NCI-H526 (cell line): ENCODE data around the gene AMH.

Experiments
- DNase-seq, 2 experiments: peaks; one replicate each; lab custom pipeline; 2025; lab: John Stamatoyannopoulos, UW

The AMH gene

DNA sequence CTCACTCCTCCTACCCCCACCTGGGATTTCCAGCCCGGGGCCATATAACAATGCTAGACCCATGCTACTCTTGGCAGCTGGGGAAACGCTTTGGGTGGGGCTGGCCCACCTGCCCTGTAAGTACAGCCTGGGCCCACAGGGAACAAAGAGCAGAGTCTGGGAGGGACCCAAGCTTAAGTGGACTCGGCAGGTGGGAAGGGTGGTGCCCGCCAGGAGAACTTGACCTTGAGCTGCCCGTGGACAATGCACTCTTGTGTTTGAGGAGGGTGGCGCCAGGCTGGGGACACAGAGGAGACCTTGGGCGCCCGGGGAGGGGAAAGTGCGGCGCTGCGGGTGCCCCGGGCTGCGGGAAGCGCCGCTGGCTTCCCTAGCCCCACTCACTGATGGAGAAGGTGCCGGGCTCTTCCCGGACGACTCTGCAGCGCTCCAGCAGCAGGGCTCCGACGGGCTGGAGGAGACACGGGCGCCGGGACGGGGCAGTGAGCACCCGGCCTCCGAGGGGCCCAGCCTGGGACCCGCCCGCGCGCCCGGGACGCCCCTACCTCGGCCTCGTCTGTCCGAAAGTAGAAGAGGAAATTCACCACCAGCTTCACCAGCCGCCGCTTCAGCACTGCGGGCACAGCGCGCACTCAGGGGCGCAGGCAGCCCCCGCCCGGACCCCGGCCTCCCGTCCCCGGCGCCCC, 13.6 kb upstream of the AMH start:
- DNase-seq = peak in 1 of 2 experiments; percentile 56

DNA sequence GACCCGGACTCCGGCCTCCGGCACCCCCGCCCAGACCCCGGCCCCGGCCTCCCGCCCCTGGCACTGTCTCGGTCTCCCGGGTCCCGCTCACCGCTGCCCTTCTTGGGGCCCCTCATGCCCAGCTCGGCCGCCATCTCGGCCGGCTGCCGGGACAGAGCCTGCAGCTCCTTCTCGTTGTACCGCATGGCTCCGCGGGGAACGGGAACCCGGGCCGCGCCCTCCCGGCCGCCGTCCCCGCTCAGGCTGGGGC, 13.1 kb upstream of the AMH start:
- no peak for DNase-seq

DNA sequence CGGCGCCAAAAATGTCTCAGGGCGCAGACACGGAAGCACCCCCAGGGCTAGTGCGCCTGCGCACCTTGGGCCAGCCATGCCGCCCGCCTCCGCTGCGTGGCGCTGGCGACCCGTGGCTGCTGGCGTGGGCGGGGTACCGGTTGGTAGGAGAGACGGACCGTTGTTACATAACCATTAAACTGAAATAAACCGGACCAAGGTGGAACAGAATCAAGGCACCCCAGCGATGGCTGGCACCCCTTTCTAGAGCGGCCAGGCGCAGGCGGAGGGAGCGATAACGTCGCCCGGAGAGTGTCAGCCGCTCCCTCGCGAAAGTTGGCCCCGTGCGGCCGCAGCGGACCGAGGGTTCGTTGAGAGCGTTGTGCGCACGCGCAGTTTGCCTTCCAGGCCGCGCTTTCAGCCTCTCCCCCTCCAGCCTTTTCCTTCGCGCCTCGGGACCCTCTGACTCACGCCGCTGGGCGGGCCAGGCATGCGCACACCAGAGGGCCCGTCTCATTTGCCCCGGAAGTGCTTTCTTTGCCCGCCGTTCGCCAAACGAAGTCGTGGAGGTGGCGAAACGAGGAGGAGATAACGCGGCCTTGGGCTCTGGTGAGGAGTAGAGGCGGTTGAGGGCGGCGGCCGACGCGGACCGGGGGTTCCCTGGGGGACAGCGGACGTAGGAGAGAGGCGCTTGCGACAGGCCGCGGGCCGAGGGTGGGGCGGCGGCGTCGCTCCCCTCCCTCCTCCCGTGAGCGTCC, 12.6 kb upstream of the AMH start, which contains the start of the genes PLEKHJ1 and SF3A2:
Gene PLEKHJ1 (minus strand): TSS at position 16 of the 737 bp plus-strand sequence. CDS start 81 bp downstream, outside the sequence.
Gene SF3A2 (plus strand): TSS at position 511 of the 737 bp plus-strand sequence. CDS start 6,595 bp downstream, outside the sequence.
- peak; percentile 88 to 96 for DNase-seq

DNA sequence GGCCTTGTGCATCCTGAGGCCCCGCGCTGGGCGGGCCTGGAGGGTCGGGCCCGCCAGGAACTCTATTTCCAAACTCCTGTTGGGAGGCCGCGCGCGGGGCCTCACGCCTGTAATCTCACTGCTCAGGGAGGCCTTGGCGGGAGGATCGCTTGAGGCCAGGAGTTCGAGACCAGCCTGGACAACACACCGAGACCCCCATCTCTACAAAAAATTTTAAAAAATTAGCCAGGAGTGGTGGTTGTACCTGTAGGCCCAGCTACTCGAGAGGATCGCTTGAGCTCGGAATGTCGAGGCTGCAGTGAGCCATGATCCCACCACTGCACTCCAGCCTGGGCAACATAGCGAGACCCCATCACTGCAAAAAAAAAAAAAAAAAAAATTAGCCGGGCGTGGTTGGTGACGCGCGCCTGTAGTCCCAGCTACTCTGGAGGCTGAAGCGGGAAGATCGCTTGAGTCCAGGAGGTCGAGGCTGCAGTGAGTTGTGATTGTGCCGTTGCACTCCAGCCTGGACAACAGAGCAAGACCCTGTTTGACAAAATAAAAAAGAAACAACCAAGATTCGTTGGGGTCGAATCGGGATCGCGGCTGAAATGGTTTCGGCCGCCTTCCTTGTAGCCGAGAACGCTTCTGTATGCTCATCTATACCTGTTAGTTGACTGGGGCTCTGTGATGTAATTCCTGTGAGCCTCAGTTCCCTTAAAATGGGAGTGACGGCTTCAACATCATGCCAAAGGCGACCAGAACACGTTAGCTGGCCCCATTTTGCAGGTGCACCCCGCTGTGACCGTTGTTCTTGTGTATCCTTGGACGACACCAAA, 11.9 kb upstream of the AMH start:
- no peak for DNase-seq

DNA sequence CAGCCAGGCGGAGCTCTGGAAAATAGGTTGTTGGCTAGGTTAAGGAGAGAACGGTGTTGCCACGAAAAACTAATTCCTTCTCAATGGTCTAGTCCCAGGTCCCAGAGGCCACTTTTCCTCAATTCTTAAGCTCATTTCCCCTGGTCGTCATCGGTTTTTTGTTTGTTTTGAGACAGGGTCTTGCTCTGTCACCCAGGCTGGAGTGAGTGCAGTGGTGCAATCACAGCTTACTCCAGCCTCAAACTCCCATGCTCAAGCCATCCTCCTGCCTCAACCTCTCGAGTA, 11.3 kb upstream of the AMH start:
- DNase-seq = no peak

DNA sequence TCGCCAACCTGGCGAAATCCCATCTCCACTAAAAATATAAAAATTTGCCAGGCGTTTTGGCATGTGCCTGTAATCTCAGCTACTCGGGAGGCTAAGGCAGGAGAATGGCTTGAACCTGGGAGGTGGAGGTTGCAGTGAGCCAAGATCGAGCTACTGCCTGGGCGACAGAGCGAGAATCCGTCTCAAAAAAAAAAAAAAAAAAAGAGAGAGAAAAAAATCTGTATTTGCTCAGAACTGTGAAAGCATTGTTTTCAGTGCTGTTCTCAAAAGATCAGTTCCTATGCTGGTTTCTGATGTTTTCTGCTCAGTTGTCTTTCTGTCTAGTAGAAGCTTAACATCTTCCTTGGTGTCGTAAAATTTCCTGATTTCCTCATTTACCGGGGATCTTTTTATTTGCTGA, 9.9 kb upstream of the AMH start:
- no peak for DNase-seq

DNA sequence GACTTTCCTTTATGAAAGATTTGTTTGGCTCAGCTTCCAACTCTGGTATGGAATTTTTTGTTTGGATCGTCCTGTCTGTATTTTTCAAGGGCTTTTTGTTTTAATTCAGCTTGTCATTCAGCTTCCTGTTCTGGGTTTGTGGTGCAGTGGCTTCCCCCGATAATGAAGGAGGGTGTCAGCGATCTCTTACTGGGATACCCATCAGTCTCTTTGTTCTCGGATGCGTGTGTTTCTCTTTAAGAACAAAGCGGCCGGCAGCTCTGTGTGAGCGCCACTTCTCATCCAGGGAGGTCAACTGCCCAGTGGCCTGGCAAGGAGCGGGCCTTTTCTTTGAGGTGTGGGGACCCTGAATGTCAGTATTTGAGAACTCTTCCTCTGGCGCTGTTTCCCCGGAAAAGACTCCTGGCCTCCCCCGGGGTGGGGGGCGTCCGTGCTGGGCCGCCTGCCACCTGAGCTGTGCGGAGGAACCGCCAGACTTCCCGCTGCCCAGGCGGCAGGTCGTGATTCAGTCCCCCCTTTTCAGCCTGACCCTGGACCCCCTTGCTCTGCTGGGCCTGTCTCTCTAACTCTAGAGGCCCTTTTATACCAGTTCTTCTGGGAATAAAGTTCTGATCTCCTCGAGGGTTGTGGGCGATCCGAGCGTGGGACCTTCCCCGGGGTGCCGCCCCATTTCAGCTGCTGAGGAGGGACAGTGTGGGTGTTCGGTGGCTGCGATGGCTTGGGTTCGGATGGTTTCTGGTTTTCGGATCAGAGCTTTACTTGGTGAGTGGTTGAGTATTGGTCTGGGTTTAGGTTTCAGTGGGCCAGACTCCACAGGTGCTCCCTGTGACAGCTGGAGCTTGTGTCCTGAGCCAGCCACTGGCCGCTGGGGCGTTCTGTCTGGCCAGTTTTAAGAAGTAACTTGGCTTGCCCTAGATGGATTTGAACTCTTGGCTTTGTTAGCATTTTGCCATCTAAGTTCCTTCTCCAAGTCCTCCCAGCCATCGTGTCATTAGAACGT, 9.1 kb upstream of the AMH start:
- peak in 1 of 2 experiments; percentile 40 for DNase-seq

DNA sequence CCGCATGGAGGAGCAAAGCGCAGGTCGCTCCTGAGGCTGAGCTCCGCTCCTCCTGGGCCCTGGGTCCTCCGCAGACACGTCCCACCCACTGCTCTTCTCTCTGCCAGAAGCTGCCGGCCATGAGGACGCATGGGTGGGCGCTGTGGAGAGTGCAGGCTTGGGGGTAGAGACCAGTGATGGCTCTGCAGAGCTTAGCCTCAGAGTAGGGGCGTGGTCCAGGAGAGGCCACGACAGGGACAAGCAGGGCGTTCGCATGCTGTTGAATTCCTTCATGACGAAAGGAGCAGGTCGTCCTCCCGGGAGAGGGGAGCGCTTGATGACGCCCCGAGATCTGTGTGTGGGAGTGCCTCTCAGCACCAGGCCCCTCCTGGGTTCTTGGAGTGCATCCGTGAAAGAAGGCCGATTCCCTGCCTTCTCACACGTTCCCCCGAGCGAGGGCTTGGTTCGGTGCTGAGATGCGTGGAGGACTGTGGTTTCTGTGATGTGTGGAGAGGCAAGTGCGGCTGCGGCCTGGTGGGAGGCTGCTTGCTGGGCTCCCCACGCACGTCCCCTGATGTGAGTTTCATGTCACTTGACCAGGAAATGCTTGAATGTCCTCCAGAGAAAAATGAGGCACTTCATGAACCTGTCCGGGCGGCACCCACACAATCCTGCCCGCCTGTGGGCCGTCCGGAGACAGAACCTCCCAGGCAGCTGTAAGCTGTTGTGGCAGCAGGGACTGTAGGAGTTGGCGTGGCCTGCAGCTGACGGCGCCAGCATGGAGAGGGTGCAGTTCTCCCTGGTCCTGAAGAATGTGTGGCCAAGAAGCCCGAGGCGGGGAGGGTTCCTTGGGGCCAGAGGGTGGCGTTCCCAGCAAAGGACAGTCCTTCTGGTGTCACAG, 8.0 kb upstream of the AMH start:
- DNase-seq = no peak

DNA sequence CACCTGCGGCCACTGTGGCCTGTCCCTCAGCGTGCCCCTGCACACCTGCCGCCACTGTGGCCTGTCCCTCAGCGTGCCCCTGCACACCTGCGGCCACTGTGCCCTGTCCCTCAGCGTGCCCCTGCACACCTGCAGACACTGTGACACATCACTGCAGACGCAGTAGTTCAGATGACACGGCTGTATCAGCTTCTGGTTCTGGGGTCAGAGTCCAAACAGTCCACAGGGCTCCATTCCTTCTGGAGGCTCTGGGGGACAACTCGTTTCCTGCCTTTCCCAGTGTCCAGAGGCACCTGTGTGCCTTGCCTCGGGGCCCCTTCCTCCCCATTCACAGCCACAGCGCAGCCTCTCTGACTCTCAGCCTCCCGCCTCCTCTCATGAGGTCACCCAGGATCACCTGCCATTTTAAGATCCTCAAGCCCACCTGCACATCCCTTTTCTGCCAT, 7.0 kb upstream of the AMH start:
- DNase-seq = no peak

DNA sequence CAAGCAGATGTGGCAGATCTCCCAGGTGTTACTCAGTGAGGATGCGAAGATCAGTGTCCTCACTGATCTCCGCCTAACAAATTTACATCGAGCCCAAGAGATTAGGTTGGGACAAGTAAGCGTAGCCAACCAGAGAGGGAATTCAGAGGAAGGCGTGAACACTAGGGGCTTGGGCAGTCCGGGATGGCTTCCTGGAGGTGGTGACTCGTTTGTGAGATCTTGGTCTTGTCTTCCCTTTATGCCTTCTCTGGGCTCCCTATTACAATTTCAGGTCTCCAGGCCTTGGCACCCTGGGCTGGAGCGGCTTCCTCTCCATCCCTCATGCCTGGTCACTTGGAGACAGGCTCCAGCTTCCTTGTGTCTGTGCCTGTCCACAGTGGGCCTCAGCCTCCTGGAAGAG, 6.3 kb upstream of the AMH start:
- DNase-seq = no peak

DNA sequence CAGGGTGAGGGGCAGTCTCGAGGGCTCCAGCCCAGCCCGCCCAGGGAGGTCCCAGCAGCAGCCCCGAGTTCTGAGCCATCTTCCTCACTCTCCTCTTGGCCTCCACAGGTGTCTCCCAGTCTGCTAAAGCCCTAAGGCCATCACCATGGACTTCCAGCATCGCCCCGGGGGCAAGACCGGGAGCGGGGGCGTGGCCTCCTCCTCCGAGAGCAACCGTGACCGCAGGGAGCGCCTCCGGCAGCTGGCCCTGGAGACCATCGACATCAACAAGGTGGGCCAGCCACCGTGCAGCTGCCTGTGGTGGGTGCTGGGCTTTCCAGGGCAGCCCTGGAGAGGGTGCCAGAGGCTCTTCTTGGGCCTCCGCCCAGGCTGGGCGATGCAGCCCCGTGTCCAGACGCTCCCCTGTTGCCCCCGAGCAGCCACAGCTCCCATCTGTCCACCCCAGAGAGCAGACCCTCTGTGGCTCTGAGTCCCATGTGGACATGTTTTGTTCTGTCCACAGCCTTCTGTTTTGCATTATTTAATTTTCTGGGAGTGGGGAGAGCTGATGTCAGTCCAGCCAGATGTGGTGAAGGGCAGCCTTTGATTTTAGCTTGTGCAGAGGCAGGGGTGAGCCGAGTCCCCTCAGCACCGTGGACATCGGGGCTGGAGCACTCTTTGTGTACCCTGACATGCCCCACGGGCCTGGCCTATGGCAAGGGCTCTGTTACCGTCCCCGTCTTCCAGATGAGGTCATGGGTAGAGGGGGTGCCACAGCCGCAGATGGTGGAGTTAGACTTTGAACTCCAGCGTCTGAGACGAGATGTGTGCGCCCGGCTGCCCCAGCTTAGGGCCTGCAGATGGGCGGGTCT, 5.6 kb upstream of the AMH start:
- DNase-seq = no peak

DNA sequence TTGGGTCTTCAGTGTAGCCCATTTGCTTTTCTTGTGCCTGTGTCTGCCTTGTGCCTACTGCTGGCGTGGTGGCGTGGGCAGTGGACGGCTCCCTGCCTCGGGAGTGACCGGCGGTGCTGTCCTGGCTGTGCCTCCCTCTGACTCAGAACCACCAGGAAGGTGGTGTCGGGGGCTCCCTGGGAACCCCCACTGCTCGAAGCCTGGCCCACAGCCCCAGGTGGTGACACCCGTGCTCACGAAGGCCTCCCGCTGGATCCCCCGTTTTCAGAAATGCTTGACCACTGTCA, 5.1 kb upstream of the AMH start:
- DNase-seq = no peak

DNA sequence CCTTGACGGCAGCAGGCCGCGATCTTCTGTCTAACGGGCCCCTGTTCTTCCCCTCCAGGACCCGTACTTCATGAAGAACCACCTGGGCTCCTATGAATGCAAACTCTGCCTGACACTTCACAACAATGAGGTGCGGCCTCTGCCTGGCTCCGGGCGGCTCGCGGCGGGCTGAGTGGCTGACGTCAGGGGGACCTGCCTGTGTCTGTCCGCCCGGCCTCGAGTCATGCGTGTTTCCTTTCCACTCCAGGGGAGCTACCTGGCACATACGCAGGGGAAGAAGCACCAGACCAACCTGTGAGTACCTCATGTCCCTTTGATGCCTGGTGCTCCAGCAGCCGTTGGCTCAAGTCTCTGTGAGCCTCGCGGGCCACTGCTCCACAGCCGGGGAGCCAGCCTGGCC, 4.6 kb upstream of the AMH start:
- DNase-seq = no peak

DNA sequence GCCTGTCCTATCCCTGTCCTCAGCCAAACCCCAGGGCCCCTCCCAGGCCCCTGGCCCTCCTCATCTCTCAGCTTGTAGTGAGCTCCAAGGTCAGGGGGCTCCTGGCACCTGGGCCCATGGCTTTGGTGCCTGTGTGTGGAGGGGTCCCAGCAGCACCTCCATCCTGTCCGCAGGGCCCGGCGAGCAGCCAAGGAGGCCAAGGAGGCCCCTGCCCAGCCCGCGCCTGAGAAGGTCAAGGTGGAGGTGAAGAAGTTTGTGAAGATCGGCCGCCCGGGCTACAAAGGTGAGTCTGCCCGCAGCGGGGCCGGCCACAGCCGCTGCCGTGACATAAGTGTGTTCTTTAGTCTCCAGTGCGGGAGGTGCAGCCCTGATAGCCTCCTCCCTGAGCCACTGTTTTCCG, 3.9 kb upstream of the AMH start:
- DNase-seq = no peak

DNA sequence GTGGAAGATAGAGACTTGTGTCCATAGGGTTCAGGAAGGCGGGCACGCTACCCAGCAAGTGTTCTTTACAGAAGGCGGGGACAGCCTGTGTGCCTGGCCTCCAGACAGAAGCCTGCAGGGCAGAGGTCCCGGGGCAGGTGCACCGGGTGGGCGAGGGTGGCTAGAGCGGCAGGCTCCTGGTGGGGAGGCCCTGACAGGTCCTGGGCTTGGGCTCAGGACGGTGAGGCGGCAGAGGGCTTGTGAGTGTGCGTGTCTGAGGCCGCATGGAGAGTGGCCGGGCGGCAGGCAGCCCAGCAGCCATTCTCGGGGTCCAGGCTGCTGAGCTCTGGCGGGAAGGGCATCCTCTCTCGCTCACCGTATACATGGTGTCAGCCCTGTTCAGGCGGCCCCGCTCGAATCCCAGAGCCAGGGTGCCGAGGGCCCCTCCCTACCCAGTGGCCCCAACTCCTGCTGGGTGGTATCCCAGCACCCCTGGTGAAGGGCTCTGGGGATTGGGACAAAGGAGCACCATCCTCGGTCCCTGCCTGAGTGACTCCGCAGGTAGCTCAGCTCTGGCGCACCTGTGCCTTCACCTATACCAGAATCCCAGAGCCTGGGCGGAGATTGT, 3.0 kb upstream of the AMH start:
- no peak for DNase-seq

DNA sequence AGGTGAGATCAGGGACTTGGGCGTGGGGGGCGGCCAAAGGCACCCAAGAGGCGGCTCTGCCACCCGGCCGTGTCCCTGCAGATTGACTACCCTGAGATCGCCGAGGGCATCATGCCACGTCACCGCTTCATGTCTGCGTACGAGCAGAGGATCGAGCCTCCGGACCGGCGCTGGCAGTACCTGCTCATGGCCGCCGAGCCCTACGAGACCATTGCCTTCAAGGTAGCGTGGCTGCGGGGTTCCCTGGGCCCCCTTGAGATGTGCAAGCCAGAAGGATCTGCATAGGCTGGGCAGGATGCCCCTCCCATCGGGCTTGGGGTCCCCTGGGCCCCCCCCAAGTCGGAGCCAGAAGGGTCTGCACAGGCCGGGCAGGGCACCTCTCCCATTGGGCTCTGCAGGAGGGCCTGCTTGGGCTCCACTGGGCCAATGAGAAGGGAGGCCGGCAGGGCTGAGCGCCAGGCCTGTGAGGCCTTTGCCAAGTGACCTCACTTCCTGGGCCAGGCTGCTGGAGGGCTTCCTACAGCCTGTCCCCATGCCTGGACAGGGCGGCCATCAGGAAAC, 2.2 kb upstream of the AMH start:
- DNase-seq = no peak

DNA sequence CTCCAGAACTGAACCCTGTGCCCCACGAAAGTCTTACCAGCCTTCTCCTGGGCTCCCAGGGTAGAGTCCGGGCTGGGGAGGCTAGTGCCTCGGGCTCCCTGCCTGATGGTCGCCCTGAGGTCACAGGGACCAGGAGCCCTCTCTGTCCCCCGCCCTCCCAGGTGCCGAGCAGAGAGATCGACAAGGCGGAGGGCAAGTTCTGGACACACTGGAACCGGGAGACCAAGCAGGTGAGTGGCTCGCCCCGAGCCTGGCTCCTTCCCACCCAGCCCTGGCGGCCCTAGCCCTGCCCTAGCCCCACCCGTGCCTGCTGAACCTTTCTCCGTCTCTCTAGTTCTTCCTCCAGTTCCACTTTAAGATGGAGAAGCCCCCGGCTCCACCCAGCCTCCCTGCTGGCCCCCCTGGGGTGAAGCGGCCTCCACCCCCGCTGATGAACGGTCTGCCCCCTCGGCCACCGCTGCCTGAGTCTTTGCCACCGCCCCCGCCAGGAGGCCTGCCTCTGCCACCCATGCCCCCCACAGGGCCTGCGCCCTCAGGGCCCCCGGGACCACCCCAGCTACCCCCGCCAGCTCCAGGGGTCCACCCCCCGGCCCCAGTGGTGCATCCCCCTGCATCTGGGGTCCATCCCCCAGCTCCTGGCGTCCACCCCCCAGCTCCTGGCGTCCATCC, 1.6 kb upstream of the AMH start:
- no peak for DNase-seq

DNA sequence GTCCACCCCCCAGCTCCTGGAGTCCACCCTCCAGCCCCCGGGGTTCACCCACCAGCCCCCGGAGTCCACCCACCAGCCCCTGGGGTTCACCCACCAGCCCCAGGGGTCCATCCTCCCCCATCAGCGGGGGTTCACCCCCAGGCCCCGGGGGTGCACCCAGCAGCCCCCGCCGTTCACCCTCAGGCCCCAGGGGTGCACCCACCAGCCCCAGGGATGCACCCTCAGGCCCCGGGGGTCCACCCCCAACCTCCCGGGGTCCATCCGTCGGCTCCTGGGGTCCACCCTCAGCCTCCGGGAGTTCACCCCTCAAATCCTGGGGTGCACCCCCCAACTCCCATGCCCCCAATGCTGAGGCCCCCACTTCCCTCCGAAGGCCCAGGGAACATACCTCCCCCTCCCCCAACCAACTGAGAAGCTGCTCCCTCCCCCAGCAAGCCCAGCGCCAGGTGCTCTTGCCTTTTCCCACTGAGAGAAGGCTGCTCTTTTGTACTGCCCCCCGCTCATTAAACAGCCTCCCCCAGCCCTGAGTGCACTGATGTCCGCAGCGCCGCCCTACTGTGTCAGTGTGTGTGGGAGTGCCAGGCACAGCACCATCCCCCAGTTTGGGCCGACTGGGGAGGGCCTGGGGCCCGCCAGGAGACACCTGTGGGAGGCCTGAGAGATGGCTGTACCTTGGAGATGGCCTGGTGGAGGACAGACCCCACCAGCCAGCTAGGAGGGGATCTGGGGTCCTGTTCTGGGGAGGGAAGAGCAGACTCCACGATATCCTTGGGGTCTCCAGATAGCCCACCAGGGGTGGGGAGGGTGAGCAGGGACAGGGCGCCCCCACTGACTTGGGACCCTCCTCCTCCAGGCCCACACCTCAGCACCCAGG, 750 bp upstream of the AMH start:
- DNase-seq = no peak
